Urothelium cell line (cell line): ENCODE results near the gene RPL10L.

Source experiments
- DNase-seq: peaks from one replicate; pipeline ENCODE4 v3.0.0; 2011; ENCODE audit warnings: low spot score, mixed read lengths
- FAIRE-seq: peaks from 2 replicates; lab custom pipeline; 2011; peaks lifted over from hg19 to GRCh38; lab: Jason Lieb, UNC

RPL10L gene

GRCh38 chr14:46651526-46652144, at the start of gene RPL10L:
TSS of gene RPL10L (minus strand) at chr14:46651781. CDS start at chr14:46651736, 45 bp downstream.
- FAIRE-seq (peak; percentile 86), DNase-seq (peak; percentile 82)

GRCh38 chr14:46691819-46692218, 40.2 kb upstream of the RPL10L start:
- FAIRE-seq = peak; percentile 46
- DNase-seq = no peak

GRCh38 chr14:46686652-46687051, 35.1 kb upstream of the RPL10L start:
- DNase-seq (no peak), FAIRE-seq (no peak)

GRCh38 chr14:46672128-46672527, 20.5 kb upstream of the RPL10L start:
- DNase-seq = no peak
- no peak for FAIRE-seq

- no peak for DNase-seq
- FAIRE-seq = no peak
These were observed 11.8 kb upstream of the RPL10L start for GRCh38 chr14:46663382-46663781.

- FAIRE-seq (no peak), DNase-seq (peak; percentile 14)
These were observed 10.1 kb upstream of the RPL10L start for GRCh38 chr14:46661728-46662127.

- DNase-seq (no peak), FAIRE-seq (no peak)
These were observed 1.6 kb upstream of the RPL10L start for GRCh38 chr14:46653031-46653755.

- FAIRE-seq = no peak
- DNase-seq = no peak
These were observed 4.8 kb downstream of the RPL10L start for GRCh38 chr14:46646796-46647195.

GRCh38 chr14:46626876-46627275, 24.7 kb downstream of the RPL10L start:
- peak; percentile 78 for FAIRE-seq

More at GRCh38 chr14:46626876-46627275, 24.7 kb downstream of the RPL10L start:
- DNase-seq = no peak
